ENCODE measurements around the gene TNP1.

The TNP1 gene

DNA sequence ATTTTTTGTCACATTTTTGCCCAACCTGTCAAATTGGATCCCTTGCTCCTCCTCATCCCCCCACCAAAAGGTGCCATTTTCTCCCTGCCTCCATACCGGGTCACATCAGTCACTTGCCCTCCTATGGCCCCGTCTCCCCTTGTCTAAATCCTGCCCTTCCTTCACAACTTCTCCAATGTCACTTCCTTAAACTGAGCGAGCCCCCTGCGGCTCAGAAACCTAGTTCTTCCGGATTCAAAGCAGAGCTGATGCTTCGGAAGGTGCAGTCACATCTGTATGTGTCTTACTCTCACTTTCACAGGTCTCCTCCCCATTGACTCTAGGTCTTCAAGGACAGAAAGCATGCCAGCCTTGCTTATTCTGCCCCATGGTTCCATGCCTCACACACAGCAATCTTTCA is 22.1 kb downstream of the TNP1 start:
- DNase-seq: no peak

DNA sequence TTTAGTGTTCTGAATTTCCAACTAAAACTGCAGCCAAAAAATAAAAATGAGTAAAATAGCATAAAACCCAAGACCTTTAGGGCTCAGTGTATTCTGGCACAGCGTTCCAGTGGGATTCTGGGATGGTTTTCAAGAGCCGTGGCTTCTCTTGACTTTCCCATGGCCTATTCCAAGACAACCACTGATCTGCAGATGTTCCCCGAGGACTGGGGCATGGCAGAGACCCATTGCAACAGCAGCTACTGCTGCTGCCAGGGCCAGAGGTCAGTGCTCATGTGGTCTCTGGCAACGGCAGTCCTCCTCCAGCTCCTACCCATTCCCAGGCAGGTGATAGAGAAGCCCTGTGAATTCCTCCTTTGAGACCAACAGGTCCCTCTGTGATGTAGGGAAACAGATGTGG is 26.8 kb downstream of the TNP1 start:
- DNase-seq: no peak

DNA sequence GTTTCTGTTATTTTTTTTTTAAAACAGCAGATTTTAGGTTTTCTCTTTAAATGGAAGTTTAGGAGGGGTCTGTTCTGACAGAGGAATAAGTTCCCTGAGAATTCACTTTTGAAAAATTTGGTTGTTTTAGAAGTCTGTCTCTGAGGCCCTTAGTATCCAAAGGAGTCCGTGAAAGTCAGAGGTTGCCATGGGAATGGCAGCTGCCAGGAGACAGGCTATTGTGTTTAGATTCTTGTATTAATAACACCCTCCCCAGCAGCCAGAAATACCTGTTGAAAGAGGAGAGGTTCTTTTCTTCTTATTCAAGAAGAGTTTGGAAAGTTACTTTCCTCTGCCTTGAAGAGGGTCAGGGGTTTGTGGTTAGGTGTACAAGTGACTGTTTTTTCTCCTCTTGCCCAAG is 29.5 kb downstream of the TNP1 start:
- no peak for DNase-seq

DNA sequence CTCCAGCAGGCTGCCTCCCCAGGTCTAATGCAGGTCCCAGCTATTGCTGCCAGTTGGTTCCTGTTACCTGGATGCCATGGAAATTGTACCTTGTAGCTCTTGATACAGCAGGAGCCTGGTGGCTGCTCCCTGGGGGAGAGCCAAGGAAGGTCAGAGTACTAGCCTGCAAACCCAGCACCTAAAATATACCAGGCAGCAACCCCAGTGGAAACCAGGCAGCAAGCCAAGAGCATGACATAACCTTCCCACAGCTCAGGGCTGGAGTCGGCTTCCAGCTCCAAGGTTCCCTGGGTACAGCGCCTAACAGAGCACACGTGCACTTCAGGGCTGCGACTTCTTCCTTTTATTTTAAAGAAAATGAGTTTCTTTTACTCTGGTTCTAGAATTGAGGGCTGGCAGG is 30.3 kb downstream of the TNP1 start:
- peak; percentile 79 for DNase-seq

DNA sequence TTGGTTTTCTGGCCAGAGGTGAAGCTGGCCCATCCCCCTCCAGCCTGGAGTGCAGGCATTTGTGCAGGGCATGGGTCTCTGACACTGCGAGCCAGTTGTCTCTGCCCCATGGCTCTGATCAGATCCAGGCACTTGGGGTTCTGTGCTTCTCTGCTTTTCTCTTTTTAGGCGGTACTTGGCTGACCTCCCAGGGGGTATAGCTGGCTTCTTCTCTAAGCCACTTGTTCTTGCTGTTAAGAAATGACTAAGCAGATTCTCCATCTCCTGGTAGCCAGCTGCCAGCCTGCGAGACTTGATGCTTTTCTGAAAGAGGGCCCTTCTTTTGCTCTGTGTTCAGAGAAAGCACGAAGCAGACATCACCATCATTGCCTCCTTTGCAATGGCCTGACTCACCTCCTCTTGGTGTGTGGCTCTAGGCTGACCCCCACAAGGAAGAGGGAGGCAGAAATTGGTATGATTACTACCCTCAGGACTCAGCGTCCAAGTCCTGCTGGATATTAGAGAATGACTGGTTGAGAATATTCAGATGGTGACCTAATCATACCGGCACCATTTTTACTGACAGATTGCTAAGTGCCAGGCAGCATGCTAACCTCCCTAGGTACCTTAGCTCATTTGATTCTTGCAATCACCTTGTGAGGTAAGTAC is 32.7 kb downstream of the TNP1 start:
- peak; percentile 87 for DNase-seq

DNA sequence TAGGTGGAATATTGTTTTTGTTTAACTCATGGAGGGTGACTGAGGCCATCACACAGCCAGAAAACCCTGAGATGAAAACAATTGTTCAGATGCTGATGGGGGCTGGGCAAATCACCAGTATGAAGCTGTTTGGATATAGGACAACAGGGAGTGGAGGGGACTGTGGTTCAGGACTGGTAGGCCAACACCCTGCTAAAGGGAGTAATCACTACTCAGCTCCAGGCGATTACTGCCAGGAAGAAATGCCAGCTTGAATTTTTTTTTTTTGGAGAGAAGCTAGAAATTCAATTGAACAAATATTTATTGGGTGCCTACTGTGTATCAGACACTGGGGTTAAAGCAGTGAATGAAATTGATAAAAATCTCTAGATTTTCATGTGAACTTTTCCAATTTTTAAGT is 37.4 kb downstream of the TNP1 start:
- no peak for DNase-seq

DNA sequence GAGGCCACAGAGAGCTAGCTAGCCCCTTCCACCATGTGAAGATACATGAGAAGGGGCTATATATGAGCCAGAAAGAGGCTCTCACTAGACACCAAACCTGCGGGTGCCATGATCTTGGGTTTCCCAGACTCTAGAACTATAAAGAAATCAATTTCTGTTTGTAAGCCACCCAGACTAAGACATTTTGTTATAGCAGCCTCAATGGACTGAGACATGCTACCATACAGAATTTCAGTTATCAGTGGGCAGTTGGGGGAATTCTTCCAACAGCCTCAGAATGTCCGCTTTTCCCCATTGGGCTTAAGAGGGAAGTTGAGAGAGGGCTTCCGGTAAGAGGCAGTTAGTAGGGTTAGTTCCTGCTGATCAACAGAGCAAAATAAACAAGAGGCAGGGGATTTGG is 39.2 kb downstream of the TNP1 start:
- DNase-seq: no peak

DNA sequence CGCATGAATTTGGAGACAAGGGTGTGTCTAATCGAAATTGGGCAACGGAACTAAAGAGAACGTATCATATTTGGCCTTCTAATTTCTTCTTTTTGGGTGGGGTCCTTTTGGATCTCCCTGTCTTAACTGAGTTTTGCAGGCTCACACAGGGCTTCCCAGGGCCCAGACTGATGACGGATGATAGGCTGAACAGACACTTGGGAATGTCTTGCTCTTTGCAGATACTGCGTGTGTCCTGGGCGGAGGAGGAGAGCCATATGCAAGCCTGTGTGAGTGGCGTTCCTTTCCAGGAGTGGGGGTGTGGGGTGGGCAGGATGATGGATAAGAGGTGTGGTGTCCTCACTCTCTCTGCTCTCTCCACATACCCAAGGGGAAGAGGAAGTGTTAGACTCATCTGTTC is 40.1 kb downstream of the TNP1 start:
- no peak for DNase-seq

DNA sequence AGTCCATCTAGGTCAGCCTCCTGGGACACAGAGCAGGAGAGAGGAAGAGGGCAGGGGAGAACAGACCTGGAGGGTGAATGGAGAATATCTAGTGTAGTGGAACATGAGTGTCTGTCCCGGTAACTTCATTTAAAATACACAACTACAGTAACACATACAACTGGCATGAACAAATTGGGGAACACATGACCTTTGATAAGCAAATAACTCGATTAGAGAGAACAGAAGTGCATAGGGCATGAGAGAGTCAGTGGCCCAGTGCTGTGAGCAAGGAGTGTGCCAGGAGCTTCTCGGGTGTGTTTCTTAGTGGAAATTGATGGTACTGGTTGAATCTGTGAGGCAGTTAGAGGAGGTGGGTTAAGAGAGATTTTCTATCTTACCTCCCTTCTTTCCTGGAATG is 40.8 kb downstream of the TNP1 start:
- DNase-seq: no peak

DNA sequence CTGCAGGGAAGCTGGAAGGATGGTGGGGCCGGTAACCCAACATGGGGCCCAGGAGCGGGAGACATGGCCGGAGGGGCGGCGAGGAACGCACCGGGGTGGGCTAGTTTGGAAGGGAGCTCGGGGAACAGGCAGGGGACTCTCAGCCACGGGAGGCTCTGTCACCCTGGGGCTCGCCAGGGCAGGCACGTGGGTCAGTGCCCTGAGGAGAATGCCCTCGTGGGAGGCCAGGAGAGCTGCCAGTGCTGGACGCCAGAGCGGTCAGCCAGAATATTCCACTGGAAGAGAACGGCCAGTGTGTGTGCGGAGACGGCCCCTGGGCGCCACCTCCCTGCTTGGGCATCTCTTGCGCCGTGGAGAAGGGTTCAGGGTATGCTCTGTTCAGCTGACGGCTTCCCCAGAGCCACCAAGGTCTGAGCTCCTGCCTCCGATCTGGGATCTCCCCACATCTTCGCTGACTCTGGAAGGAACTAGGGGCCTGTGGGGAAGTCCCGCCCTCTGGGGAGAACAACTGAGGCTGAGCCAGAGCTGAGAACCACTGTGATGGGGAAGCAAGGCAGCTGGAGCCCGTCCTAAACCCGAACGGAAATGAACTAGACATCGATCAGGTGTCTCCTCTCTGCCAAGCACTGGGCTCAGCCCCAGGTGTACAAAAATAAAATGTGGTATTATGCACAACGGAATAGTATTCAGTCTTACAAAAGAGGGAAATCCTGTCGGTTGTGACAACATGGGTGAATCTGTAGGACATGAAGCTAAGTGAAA is 49.3 kb downstream of the TNP1 start:
- no peak for DNase-seq

Measured in hematopoietic multipotent progenitor cell treated with erythropoietin and hydrocortisone succinate and interleukin-3 and kit ligand, for 6 days (in vitro differentiated cells).